Psoas muscle (tissue), 8 donors: Measurements from ENCODE around the gene ESPN. TPM values are rescaled to one million over a fixed set of nuclear protein-coding genes. Genes with fewer than 3 reads are reported as not detected.

ENCODE experiments used
- ATAC-seq, 4 donors: fragments of 200-7000 bp; cut with Tn5 transposase; one replicate each; pipeline ENCODE4 v1.9.1; 2020; ENCODE audit warnings: moderate library complexity in 3 of 4, mild to moderate bottlenecking in 2 of 4
- DNase-seq, 2 donors: peaks; one replicate each; pipeline ENCODE4 v3.0.0-alpha.2; 2020
- H3K27ac ChIP-seq: fragments of 200-600 bp; one replicate; pipeline ENCODE4 v1.8.0; 2022
- H3K27me3 ChIP-seq, 3 donors: fragments of 200-600 bp in 1 of 3; one replicate each; pipeline versions ENCODE4 v1.6.1 to v1.8.0; 2013 to 2022; ENCODE audit warnings: low read length in 2 of 3, mild to moderate bottlenecking in 2 of 3, moderate library complexity in 1 of 3; ENCODE audit not compliant: insufficient read depth in 3 of 3
- H3K36me3 ChIP-seq, 2 donors: fragments of 200-600 bp in 1 of 2; one replicate each; pipeline versions ENCODE4 v1.6.1 to v1.8.0; 2013 to 2022; ENCODE audit warnings: low read depth in 1 of 2, mild to moderate bottlenecking in 1 of 2, moderate library complexity in 1 of 2; ENCODE audit not compliant: insufficient read depth in 1 of 2
- H3K4me1 ChIP-seq: fragments of 200-600 bp; one replicate; pipeline ENCODE4 v1.8.0; 2022
- H3K4me3 ChIP-seq: fragments of 200-600 bp; one replicate; pipeline ENCODE4 v1.8.0; 2022; ENCODE audit warnings: mild to moderate bottlenecking
- H3K9me3 ChIP-seq: fragments of 200-600 bp; one replicate; pipeline ENCODE4 v1.8.0; 2022
- WGBS, 3 donors: extraction: QIAGEN DNeasy Blood & Tissue Kit; methylation state at CpG; one replicate each; pipeline versions ENCODE4 v1.1.6 to v1.1.7; 2013; 5-methylcytosine and 5-hydroxymethylcytosine counted together
- intact Hi-C, 2 donors: fragments of 100-400 bp; cut with DNase I; formaldehyde crosslinking; loops; one replicate each; pipeline versions ENCODE4 v1.11.0 to v1.14.2; 2022
- polyA plus RNA-seq, 3 donors: library from polyadenylated mRNA; stranded (reverse); fragments of 200-250 nt; gene quantifications; one replicate each; pipeline ENCODE4 v1.2.3, GENCODE V29; 2013
- total RNA-seq, 4 donors: library from RNA; stranded (reverse); fragmentation: NEBNext Ultra II Directional in 2 of 4; extraction: Animal tissue kit (Norgen Biotek cat#: 25700) in 2 of 4; gene quantifications; one replicate each; pipeline versions ENCODE4 v1.2.1 to v1.2.4, GENCODE V29; 2021 to 2023
- TF ChIP-seq, protein P1 (sequence below): fragments of 200-600 bp; IDR thresholded peaks from one replicate; pipeline ENCODE4 v1.8.0; 2022; ENCODE audit warnings: antibody characterized with exemption
- donor health status: healthy with polysubstance abuse.
- donor health status: DM: no; HTN: no; CAD: no; lungs with moderate emphysema.
- donor health status: Bipolar disorder and iron deficiency.
- donor health status: healthy.
- donor health status: DM: yes; HTN: yes; CAD: no.
- donor health status: DM: no; HTN: no; CAD: no.
- donor health status: DM: no; HTN: no; CAD: no.
- donor health status: DM: yes; HTN: yes; CAD: no.

The ESPN gene
- total and polyA plus RNA-seq, 7 donors = 0.12 TPM; not detected in 6

- Histone ChIP-seq H3K4me1 (no peaks in the 10 kb centered on the region), H3K27ac (no peak within 1 kb of the TSS), H3K36me3 (no peaks in the 10 kb centered on the region), H3K4me3 (no peak within 1 kb of the TSS), H3K27me3 (peaks cover 0 to 35% (median 5%) of the 10 kb centered on the region in 3 donors), H3K9me3 (no peaks in the 10 kb centered on the region)
- no peak for ATAC-seq
- TF ChIP-seq, protein P1, sequence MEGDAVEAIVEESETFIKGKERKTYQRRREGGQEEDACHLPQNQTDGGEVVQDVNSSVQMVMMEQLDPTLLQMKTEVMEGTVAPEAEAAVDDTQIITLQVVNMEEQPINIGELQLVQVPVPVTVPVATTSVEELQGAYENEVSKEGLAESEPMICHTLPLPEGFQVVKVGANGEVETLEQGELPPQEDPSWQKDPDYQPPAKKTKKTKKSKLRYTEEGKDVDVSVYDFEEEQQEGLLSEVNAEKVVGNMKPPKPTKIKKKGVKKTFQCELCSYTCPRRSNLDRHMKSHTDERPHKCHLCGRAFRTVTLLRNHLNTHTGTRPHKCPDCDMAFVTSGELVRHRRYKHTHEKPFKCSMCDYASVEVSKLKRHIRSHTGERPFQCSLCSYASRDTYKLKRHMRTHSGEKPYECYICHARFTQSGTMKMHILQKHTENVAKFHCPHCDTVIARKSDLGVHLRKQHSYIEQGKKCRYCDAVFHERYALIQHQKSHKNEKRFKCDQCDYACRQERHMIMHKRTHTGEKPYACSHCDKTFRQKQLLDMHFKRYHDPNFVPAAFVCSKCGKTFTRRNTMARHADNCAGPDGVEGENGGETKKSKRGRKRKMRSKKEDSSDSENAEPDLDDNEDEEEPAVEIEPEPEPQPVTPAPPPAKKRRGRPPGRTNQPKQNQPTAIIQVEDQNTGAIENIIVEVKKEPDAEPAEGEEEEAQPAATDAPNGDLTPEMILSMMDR = no peak
- WGBS, 3 donors = 40 to 62% (median 45%) methylated on average over 41 to 43 of the region's 43 CpGs
- intact Hi-C loops = no loop called here
- DNase-seq = no peak
These were observed 41.4 kb downstream of the ESPN start, which contains the start of gene TNFRSF25 for GRCh38 chr1:6466023-6466422. Gene TNFRSF25, minus strand, starts transcription at chr1:6466173. Its CDS starts 66 bp downstream, at chr1:6466107.

GRCh38 chr1:6466751-6467150 lies 42.2 kb downstream of the ESPN start:
- H3K27ac ChIP-seq = no peak overlapping the region
- peaks cover 0 to 4% of the 10 kb centered on the region in 2 donors for H3K36me3 ChIP-seq
- WGBS, 3 donors = 88 to 97% (median 91%) methylated on average over 5 of the region's 5 CpGs
- intact Hi-C loops = no loop called here
- ATAC-seq (no peak), DNase-seq (no peak)
- TF ChIP-seq, protein P1 = no peak
- H3K4me3 ChIP-seq = no peak overlapping the region
- H3K9me3 ChIP-seq = no peaks in the 10 kb centered on the region
- H3K4me1 ChIP-seq = no peaks in the 10 kb centered on the region
- peaks cover 0 to 29% (median 6%) of the 10 kb centered on the region in 3 donors for H3K27me3 ChIP-seq

DNA sequence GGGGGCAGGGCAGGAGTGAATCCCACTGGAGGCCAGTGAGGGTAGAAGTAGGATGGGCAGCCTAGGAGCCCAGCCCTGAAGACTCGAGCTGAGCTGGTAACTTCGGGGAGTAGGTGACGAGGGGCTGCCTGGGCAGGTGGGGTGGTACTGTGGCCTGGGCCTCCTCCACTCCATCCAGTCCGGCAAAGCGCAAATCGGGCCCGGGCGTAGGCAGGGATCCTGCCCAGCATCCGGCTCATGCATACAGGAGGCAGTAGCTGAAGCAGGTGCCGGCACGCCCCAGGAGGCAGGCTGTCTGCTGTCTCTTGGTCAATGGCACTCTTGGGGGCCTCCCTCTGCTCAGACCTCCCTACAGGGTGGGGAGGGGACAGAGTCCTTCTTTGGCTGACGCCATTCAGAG lies 42.6 kb downstream of the ESPN start:
- TF ChIP-seq, protein P1 = no peak
- Histone ChIP-seq H3K9me3 (no peaks in the 10 kb centered on the region), H3K4me1 (no peaks in the 10 kb centered on the region), H3K4me3 (no peak overlapping the region), H3K27me3 (peaks cover 0 to 24% (median 9%) of the 10 kb centered on the region in 3 donors), H3K36me3 (peaks cover 0 to 9% of the 10 kb centered on the region in 2 donors), H3K27ac (no peak overlapping the region)
- intact Hi-C loops = no loop called here
- WGBS, 3 donors = 92 to 95% (median 95%) methylated on average over 12 of the region's 12 CpGs
- ATAC-seq (no peak), DNase-seq (no peak)

GRCh38 chr1:6467744-6468688 lies 43.4 kb downstream of the ESPN start:
- H3K4me1 ChIP-seq = no peaks in the 10 kb centered on the region

More at GRCh38 chr1:6467744-6468688, 43.4 kb downstream of the ESPN start:
- Histone ChIP-seq H3K27me3 (peaks cover 0 to 18% (median 9%) of the 10 kb centered on the region in 3 donors), H3K9me3 (no peaks in the 10 kb centered on the region), H3K36me3 (peaks cover 0 to 9% of the 10 kb centered on the region in 2 donors), H3K27ac (no peak overlapping the region), H3K4me3 (no peak overlapping the region)
- 77 to 85% (median 80%) methylated on average over 29 to 30 of the region's 30 CpGs for WGBS, 3 donors
- intact Hi-C loops = no loop called here
- TF ChIP-seq, protein P1 = no peak
- no peak for ATAC-seq
- no peak for DNase-seq
